ENCODE measurements around the gene KCNH3. TPM values are rescaled to one million over a fixed set of nuclear protein-coding genes. Genes with fewer than 3 reads are reported as not detected.
"Not testable (repeated sequence)": the region's sequence is repeated elsewhere in the genome, so short reads cannot be mapped to it uniquely, and the experiment has no call there.

Gene KCNH3
- total and polyA plus RNA-seq, 2 donors (not counting 1 experiment from before 2014, with no cell fraction given) = 0.05 to 0.17 TPM

DNA sequence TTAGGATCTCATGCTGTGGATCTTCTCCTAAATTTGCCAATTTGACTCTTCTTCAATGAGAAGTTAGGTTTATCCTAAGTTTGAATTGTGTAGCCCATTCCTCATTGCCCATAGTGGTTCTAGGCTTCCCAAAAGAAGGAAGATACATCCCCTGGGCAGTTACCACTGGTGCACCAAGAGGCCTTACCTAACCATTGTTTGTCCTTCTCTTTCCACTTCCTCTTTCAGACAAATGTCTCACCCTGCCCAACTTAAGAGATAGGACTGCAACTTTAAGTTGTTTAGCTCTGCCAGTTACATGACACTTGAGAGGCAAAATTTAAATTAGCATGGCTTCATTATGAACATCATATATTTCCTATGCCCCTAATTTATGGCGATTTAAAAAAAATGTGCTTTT is 9.4 kb upstream of the KCNH3 start:
- Histone ChIP-seq H3K4me2 (ENCODE audit: extremely low read depth, insufficient read depth, low read length) (no peak overlapping the region), H4K20me1 (ENCODE audit: control insufficient read depth, extremely low read depth, insufficient read depth, low read length) (no peaks in the 10 kb centered on the region), H3K9ac (ENCODE audit: insufficient read depth, low read length) (no peak overlapping the region), H3K36me3 (ENCODE audit: control insufficient read depth, insufficient read depth, low read length) (peaks cover 7% of the 10 kb centered on the region), H3K27ac (ENCODE audit: insufficient read depth, low read length) (no peak overlapping the region), H3K79me2 (ENCODE audit: control insufficient read depth, insufficient read depth, low read length) (no peaks in the 10 kb centered on the region), H3K9me3 (ENCODE audit: control insufficient read depth, insufficient read depth, low read depth, low read length) (no peaks in the 10 kb centered on the region), H3K27me3 (ENCODE audit: control insufficient read depth, insufficient read depth, low read length) (no peaks in the 10 kb centered on the region), H3K4me3 (replicated peaks in 1 of 4; ENCODE audit: control extremely low read depth in 1 of 4, insufficient read depth in 1 of 4, low read depth in 3 of 4, low read length in 4 of 4) (no peak overlapping the region), H3K4me1 (ENCODE audit: control insufficient read depth, extremely low read depth, insufficient read depth, low read length) (no peaks in the 10 kb centered on the region), H2AFZ (ENCODE audit: low read length) (no peak overlapping the region)
- no peak for DNase-seq (ENCODE audit: low read depth in 2 of 2)
- no peak for TF ChIP-seq EZH2 (IDR thresholded peaks at IDR 0.05; ENCODE audit: low read length, missing control alignments)
- TF ChIP-seq, protein P1, sequence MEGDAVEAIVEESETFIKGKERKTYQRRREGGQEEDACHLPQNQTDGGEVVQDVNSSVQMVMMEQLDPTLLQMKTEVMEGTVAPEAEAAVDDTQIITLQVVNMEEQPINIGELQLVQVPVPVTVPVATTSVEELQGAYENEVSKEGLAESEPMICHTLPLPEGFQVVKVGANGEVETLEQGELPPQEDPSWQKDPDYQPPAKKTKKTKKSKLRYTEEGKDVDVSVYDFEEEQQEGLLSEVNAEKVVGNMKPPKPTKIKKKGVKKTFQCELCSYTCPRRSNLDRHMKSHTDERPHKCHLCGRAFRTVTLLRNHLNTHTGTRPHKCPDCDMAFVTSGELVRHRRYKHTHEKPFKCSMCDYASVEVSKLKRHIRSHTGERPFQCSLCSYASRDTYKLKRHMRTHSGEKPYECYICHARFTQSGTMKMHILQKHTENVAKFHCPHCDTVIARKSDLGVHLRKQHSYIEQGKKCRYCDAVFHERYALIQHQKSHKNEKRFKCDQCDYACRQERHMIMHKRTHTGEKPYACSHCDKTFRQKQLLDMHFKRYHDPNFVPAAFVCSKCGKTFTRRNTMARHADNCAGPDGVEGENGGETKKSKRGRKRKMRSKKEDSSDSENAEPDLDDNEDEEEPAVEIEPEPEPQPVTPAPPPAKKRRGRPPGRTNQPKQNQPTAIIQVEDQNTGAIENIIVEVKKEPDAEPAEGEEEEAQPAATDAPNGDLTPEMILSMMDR (conservative IDR thresholded peaks at IDR 0.05 in 1 of 2, IDR thresholded peaks at IDR 0.05 in 1 of 2; ENCODE audit: low read depth in 1 of 2, low read length in 2 of 2) = no peak

GRCh38 chr12:49531745-49532144 is 7.1 kb upstream of the KCNH3 start:
- Histone ChIP-seq H3K9me3 (ENCODE audit: control insufficient read depth, insufficient read depth, low read depth, low read length) (no peaks in the 10 kb centered on the region), H3K4me1 (ENCODE audit: control insufficient read depth, extremely low read depth, insufficient read depth, low read length) (peaks cover 3% of the 10 kb centered on the region), H2AFZ (ENCODE audit: low read length) (no peak overlapping the region), H3K79me2 (ENCODE audit: control insufficient read depth, insufficient read depth, low read length) (no peaks in the 10 kb centered on the region), H3K36me3 (ENCODE audit: control insufficient read depth, insufficient read depth, low read length) (peaks cover 3% of the 10 kb centered on the region), H3K27me3 (ENCODE audit: control insufficient read depth, insufficient read depth, low read length) (peaks cover 2% of the 10 kb centered on the region), H3K4me2 (ENCODE audit: extremely low read depth, insufficient read depth, low read length) (no peak overlapping the region), H3K9ac (ENCODE audit: insufficient read depth, low read length) (no peak overlapping the region), H3K4me3 (replicated peaks in 1 of 4; ENCODE audit: control extremely low read depth in 1 of 4, insufficient read depth in 1 of 4, low read depth in 3 of 4, low read length in 4 of 4) (no peak overlapping the region), H4K20me1 (ENCODE audit: control insufficient read depth, extremely low read depth, insufficient read depth, low read length) (no peaks in the 10 kb centered on the region), H3K27ac (ENCODE audit: insufficient read depth, low read length) (no peak overlapping the region)
- DNase-seq (ENCODE audit: low read depth in 2 of 2) = no peak
- TF ChIP-seq, protein P1 (conservative IDR thresholded peaks at IDR 0.05 in 1 of 2, IDR thresholded peaks at IDR 0.05 in 1 of 2; ENCODE audit: low read depth in 1 of 2, low read length in 2 of 2) = no peak
- TF ChIP-seq EZH2 (IDR thresholded peaks at IDR 0.05; ENCODE audit: low read length, missing control alignments) = no peak

GRCh38 chr12:49533331-49533730 is 5.5 kb upstream of the KCNH3 start:
- peaks cover 11% of the 10 kb centered on the region for H3K27me3 ChIP-seq (ENCODE audit: control insufficient read depth, insufficient read depth, low read length)
- no peaks in the 10 kb centered on the region for H3K36me3 ChIP-seq (ENCODE audit: control insufficient read depth, insufficient read depth, low read length)
- no peaks in the 10 kb centered on the region for H3K79me2 ChIP-seq (ENCODE audit: control insufficient read depth, insufficient read depth, low read length)
- no peak overlapping the region for H3K4me2 ChIP-seq (ENCODE audit: extremely low read depth, insufficient read depth, low read length)
- H4K20me1 ChIP-seq (ENCODE audit: control insufficient read depth, extremely low read depth, insufficient read depth, low read length) = no peaks in the 10 kb centered on the region
- no peak overlapping the region for H2AFZ ChIP-seq (ENCODE audit: low read length)
- DNase-seq (ENCODE audit: low read depth in 2 of 2) = no peak
- H3K9me3 ChIP-seq (ENCODE audit: control insufficient read depth, insufficient read depth, low read depth, low read length) = no peaks in the 10 kb centered on the region
- no peak overlapping the region for H3K9ac ChIP-seq (ENCODE audit: insufficient read depth, low read length)
- H3K27ac ChIP-seq (ENCODE audit: insufficient read depth, low read length) = no peak overlapping the region
- H3K4me3 ChIP-seq (replicated peaks in 1 of 4; ENCODE audit: control extremely low read depth in 1 of 4, insufficient read depth in 1 of 4, low read depth in 3 of 4, low read length in 4 of 4) = no peak overlapping the region
- H3K4me1 ChIP-seq (ENCODE audit: control insufficient read depth, extremely low read depth, insufficient read depth, low read length) = peaks cover 7% of the 10 kb centered on the region
- TF ChIP-seq, protein P1 (conservative IDR thresholded peaks at IDR 0.05 in 1 of 2, IDR thresholded peaks at IDR 0.05 in 1 of 2; ENCODE audit: low read depth in 1 of 2, low read length in 2 of 2) = no peak
- TF ChIP-seq EZH2 (IDR thresholded peaks at IDR 0.05; ENCODE audit: low read length, missing control alignments) = no peak

GRCh38 chr12:49534122-49534521 is 4.7 kb upstream of the KCNH3 start:
- H2AFZ ChIP-seq (ENCODE audit: low read length); H3K4me2 ChIP-seq (ENCODE audit: extremely low read depth, insufficient read depth, low read length); DNase-seq (ENCODE audit: low read depth in 2 of 2); H3K9me3 ChIP-seq (ENCODE audit: control insufficient read depth, insufficient read depth, low read depth, low read length); H3K36me3 ChIP-seq (ENCODE audit: control insufficient read depth, insufficient read depth, low read length); H3K4me3 ChIP-seq (replicated peaks in 1 of 4; ENCODE audit: control extremely low read depth in 1 of 4, insufficient read depth in 1 of 4, low read depth in 3 of 4, low read length in 4 of 4); H3K4me1 ChIP-seq (ENCODE audit: control insufficient read depth, extremely low read depth, insufficient read depth, low read length); H3K9ac ChIP-seq (ENCODE audit: insufficient read depth, low read length); H4K20me1 ChIP-seq (ENCODE audit: control insufficient read depth, extremely low read depth, insufficient read depth, low read length); H3K27ac ChIP-seq (ENCODE audit: insufficient read depth, low read length); H3K79me2 ChIP-seq (ENCODE audit: control insufficient read depth, insufficient read depth, low read length): not testable (repeated sequence)
- peaks cover 12% of the 10 kb centered on the region for H3K27me3 ChIP-seq (ENCODE audit: control insufficient read depth, insufficient read depth, low read length)
